Gastrocnemius medialis (tissue), 4 donors: ENCODE data around the gene COL23A1.

Source experiments
- POLR2A ChIP-seq, 2 donors: fragments of 450-650 bp; IDR thresholded peaks; one replicate each; pipeline ENCODE4 v1.6.1; 2017; ENCODE audit warnings: antibody characterized with exemption in 2 of 2, mild to moderate bottlenecking in 2 of 2, moderate library complexity in 2 of 2
- TF ChIP-seq, protein P1 (sequence below), 5 experiments: fragments of 450-650 bp in 3 of 5; fragments of 200-600 bp in 2 of 5; sonication (generic) in 2 of 5; IDR thresholded peaks in 4 of 5; conservative IDR thresholded peaks in 1 of 5; 1 replicate in 4 of 5; 2 replicates in 1 of 5; pipeline ENCODE4 v1.5.1; 2016 to 2019; ENCODE audit warnings: antibody characterized with exemption in 5 of 5, mild to moderate bottlenecking in 3 of 5, moderate library complexity in 3 of 5

DNA sequence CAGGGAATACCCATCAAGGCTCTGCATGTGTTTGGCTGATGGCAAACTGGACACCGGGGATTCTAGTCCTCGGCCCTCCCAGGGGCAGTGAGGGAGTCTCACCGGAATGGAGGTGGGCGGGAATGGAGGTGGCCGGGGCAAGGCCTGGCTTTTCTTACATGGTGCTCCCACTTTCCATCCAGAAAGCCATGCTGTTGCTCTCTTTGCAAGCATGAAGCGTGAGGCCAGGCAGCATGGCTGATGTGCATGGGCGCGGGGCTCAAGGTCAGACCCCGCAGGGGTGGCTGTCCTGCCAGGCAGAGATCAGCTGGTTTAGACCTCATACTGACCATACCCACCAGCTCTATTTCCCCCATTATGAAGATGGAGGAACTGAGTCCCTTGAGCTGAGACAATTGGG lies 249.6 kb downstream of the COL23A1 start:
- TF ChIP-seq, protein P1, sequence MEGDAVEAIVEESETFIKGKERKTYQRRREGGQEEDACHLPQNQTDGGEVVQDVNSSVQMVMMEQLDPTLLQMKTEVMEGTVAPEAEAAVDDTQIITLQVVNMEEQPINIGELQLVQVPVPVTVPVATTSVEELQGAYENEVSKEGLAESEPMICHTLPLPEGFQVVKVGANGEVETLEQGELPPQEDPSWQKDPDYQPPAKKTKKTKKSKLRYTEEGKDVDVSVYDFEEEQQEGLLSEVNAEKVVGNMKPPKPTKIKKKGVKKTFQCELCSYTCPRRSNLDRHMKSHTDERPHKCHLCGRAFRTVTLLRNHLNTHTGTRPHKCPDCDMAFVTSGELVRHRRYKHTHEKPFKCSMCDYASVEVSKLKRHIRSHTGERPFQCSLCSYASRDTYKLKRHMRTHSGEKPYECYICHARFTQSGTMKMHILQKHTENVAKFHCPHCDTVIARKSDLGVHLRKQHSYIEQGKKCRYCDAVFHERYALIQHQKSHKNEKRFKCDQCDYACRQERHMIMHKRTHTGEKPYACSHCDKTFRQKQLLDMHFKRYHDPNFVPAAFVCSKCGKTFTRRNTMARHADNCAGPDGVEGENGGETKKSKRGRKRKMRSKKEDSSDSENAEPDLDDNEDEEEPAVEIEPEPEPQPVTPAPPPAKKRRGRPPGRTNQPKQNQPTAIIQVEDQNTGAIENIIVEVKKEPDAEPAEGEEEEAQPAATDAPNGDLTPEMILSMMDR (IDR thresholded peaks at IDR 0.05 in 4 of 5, conservative IDR thresholded peaks at IDR 0.05 in 1 of 5): no peak
- no peak for TF ChIP-seq POLR2A (IDR thresholded peaks at IDR 0.05)
